Measurements from ENCODE around the gene THOC1. TPM values are rescaled to one million over a fixed set of nuclear protein-coding genes. Genes with fewer than 3 reads are reported as not detected.

Gene THOC1
- total RNA-seq, 1 experiment from 2014 or later, result 57.4 TPM

GRCh38 chr18:285817-286216 lies 18.0 kb upstream of the THOC1 start:
- no peak for DNase-seq (ENCODE audit: low spot score)

- DNase-seq (ENCODE audit: low spot score), result no peak
Observed at GRCh38 chr18:275486-275885, 7.6 kb upstream of the THOC1 start.

GRCh38 chr18:274313-274712 lies 6.5 kb upstream of the THOC1 start:
- no peak for DNase-seq (ENCODE audit: low spot score)

GRCh38 chr18:273525-273924 lies 5.7 kb upstream of the THOC1 start:
- DNase-seq (ENCODE audit: low spot score), result no peak

GRCh38 chr18:272650-273049 lies 4.8 kb upstream of the THOC1 start:
- no peak for DNase-seq (ENCODE audit: low spot score)

- no peak for DNase-seq (ENCODE audit: low spot score)
Observed at GRCh38 chr18:269480-270095, 1.7 kb upstream of the THOC1 start.

GRCh38 chr18:267380-267687 lies 513 bp downstream of the THOC1 start:
- DNase-seq (ENCODE audit: low spot score), result no peak

- no peak for DNase-seq (ENCODE audit: low spot score)
Observed at GRCh38 chr18:261398-262073, 6.3 kb downstream of the THOC1 start.

GRCh38 chr18:260547-260946 lies 7.3 kb downstream of the THOC1 start:
- no peak for DNase-seq (ENCODE audit: low spot score)

GRCh38 chr18:255171-255570 lies 12.7 kb downstream of the THOC1 start:
- no peak for DNase-seq (ENCODE audit: low spot score)

GRCh38 chr18:253121-253520 lies 14.7 kb downstream of the THOC1 start:
- no peak for DNase-seq (ENCODE audit: low spot score)

GRCh38 chr18:251572-251971 lies 16.3 kb downstream of the THOC1 start:
- no peak for DNase-seq (ENCODE audit: low spot score)

- DNase-seq (ENCODE audit: low spot score), result no peak
Observed at GRCh38 chr18:250685-251084, 17.2 kb downstream of the THOC1 start.

- no peak for DNase-seq (ENCODE audit: low spot score)
Observed at GRCh38 chr18:248053-248452, 19.8 kb downstream of the THOC1 start.

- DNase-seq (ENCODE audit: low spot score), result no peak
Observed at GRCh38 chr18:245282-245847, 22.5 kb downstream of the THOC1 start.

- no peak for DNase-seq (ENCODE audit: low spot score)
Observed at GRCh38 chr18:240175-240574, 27.7 kb downstream of the THOC1 start.

GRCh38 chr18:231563-231962 lies 36.3 kb downstream of the THOC1 start:
- DNase-seq (ENCODE audit: low spot score), result no peak

- DNase-seq (ENCODE audit: low spot score), result no peak
Observed at GRCh38 chr18:228586-228985, 39.3 kb downstream of the THOC1 start.

- no peak for DNase-seq (ENCODE audit: low spot score)
Observed at GRCh38 chr18:227902-228301, 39.9 kb downstream of the THOC1 start.

GRCh38 chr18:227374-227773 lies 40.5 kb downstream of the THOC1 start:
- DNase-seq (ENCODE audit: low spot score), result no peak

GRCh38 chr18:225745-226144 lies 42.1 kb downstream of the THOC1 start:
- no peak for DNase-seq (ENCODE audit: low spot score)

GRCh38 chr18:220708-221107 lies 47.1 kb downstream of the THOC1 start:
- DNase-seq (ENCODE audit: low spot score), result no peak

GRCh38 chr18:217532-218336 lies 50.1 kb downstream of the THOC1 start:
- DNase-seq (ENCODE audit: low spot score), result no peak

Measured in H4 (cell line).